Measurements from ENCODE around the gene RNF213.
"Not testable (repeated sequence)": the region's sequence is repeated elsewhere in the genome, so short reads cannot be mapped to it uniquely, and the experiment has no call there.

Gene RNF213

DNA sequence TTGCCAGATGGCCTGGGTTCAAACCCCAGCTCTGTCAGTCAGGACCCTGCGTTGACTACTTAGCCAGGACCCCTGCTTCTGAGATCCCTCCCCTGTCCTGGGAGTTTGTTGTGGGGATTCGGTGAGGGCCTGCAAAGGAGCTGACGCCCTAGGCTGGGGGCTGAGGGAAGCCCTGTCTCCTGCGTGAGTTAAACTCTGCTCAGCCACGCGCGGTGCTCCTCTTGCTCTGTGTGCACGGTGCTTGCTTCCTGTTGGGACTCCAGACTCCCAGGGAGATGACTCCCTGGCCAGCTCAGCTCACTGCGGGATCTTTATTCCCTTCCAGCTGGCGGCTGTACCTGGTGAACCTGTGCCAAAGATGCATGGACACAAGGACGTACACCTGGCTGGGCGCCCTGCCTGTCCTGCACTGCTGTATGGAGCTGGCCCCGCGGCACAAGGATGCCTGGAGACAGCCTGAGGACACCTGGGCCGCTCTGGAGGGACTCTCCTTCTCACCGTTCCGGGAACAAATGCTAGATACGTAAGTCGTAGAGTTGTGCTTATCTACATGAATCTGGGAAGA, 37.4 kb downstream of the RNF213 start:
- no peak for DNase-seq

DNA sequence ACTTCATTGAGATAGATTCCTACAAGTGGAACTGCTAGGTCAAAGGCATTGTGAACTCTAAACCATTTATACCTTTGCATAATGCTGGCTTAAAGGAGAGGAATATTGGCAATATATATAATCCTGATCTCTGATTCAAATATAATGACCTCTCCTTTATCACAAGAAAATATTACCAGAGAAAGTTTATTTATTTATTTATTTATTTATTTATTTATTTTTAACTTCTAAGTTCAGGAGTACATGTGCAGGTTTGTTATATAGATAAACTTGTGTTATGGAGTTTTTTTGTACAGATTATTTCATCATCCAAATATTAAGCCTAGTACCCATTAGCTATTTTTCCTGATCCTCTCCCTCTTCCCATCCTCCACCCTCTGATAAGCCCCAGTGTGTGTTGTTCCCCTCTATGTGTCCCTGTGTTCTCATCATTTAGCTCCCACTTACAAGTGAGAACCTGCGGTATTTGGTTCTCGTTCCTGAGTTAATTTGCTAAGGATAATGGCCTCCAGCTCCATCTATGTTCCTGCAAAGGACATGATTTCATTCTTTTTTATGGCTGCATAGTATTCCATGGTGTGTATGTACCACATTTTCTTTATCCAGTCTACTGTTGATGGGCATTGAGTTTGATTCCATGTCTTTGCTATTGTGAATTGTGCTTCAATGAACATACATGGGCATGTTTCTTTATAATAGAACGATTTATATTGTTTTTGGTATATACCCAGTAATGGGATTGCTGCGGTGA, 38.9 kb downstream of the RNF213 start:
- not testable (repeated sequence) for DNase-seq

DNA sequence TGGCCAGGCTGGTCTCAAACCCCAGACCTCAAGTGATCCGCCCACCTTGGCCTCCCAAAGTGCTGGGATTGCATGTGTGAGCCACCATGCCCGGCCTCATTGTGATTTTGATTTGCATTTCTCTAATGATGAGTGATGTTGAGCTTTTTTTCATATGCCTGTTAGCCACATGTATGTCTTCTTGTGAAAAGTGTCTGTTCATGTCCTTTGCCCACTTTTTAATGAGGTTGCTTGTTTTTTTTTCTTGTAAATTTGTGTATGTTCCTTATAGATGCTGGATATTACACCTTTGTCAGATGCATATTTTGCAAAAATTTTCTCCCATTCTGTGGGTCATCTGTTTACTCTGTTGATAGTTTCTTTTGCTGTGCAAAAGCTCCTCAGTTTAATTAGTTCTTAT, 40.1 kb downstream of the RNF213 start:
- not testable (repeated sequence) for DNase-seq

DNA sequence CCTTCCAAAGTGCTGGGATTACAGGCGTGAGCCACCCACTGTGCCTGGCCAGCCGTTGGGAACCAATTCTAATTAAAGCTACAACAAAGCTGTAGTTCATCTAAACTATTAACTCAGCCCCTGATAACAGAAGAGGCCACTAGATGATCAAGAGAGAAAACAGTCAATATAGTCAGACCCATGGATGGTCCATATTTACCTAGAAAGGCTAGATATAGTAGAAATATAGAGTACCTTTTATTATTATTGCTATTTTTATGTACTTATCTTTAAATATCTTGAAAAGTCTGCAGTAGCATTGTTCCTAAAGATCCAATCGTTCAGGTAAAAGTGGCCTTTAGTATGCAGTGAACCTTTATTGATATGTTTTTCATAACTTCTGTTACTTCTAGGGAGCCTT, 43.2 kb downstream of the RNF213 start:
- no peak for DNase-seq

DNA sequence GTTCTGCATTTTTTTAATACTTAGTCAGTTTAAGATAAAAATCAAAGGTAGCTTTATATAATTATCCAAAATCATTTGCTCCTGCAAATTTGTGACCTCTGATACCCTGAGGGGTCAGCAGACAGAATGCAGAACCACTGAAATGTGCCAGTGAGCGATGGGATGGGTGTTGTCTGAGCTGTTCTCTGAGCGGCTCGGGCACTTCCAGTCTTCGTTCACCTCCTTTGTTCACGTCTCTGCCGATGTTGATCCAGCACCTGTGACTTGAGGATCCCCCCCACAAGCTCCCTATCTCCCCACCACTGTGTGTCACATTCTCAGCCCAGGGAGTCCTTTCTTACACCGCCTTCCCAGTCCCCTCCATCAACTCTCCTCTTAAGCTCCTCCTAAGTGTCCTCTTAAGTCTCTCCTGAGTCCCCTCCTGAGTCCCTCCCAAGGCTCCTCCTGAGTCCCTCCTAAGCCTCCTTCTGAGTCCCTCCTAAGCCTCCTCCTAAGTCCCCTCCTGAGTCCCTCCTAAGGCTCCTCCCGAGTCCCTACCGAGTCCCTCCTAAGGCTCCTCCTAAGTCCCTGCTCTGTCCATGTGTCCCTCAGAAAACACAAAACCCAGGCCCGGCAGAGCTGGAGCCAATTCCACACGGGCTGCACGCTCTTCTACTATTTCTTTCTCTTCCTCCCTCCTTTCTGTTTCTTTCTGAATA, 47.5 kb downstream of the RNF213 start:
- no peak for DNase-seq

DNA sequence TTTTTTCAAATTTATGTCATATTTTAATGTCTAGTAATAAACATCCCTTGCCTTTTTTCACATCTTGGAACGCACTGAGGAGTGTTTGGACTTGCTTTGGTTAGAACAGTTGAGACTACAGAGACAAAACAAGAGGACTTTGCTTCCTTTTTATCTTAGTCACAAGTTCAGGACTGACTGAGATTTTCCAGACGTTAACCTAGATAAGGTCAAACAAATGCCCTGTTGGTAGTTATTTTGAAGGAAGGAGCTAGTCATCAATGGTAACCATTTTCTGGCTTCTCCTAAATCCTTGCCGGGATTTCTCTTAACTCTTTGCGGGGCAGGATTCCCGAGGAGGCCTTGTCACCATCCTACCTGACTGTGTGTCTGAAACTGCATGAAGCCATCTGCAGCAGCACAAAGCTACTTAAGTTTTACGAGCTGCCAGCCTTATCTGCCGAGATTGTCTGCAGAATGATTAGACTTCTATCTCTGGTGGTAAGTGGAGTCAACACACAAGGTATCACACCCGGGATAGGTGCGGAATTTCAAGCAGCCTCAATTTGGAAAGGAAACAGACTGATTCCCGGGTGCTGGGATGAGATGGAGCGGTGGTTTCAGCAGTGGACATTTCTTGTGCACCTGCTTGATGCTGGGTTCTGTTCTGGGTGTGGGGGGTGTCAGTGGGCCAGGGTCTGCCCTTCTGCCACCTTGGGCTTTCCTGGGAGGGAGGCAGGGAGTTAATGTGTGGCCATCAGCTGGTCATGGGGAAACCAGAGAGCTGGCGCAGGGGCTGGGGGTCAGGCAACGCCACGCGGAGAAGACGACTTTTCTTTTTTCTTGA, 48.3 kb downstream of the RNF213 start:
- DNase-seq, result no peak

DNA sequence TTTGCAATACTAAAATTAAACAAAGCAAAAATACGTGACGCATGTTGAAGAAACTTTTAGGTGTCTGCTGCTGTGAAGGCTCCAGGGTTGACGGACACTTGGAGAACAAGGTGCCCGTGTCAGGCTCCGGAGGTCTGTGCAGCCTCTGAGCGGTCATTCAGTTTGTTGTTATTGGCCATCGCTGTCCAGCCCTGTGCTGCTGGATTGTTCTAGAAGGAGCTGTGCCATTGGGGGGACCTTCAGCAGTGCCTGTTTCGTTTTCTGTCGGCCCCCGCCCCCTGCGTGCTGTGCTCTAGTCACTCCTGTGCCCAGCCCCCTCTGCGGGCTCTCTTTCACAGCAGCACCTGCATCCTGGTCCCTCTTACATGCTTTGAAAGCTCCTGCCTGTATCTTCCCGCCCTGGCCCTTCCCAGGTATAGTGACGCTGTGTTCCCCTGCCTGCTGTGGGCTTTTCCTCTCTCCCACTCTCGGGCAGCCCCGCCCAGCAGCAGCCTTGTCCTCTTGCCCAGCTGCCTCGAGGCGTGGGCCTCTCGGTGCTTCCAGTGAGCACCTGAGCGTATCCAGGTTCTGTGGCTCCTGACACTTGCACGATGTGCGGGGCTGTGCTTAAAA, 50.7 kb downstream of the RNF213 start:
- no peak for DNase-seq

DNA sequence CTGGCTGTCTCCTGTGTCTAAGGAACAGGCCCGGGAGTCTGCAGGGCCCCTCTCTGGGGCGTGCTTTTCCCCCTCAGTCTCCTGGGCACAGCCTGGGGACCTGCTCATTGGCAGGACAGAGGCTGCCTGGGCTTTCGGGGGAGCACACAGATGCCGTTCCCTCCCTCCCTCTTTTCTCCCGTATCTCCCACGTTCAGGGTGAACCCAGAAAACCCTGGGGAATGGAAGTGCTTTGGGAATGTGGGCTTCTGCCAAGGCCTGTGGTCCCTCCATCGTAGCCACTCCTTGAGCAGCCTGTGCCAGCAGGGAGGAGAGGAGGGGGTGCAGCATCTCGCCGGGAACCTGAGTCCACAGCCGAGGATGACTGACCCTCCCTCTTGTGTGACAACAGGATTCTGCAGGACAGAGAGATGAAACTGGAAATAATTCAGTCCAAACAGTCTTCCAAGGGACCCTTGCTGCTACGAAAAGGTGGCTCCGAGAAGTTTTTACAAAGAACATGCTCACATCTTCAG, 52.0 kb downstream of the RNF213 start:
- no peak for DNase-seq

DNA sequence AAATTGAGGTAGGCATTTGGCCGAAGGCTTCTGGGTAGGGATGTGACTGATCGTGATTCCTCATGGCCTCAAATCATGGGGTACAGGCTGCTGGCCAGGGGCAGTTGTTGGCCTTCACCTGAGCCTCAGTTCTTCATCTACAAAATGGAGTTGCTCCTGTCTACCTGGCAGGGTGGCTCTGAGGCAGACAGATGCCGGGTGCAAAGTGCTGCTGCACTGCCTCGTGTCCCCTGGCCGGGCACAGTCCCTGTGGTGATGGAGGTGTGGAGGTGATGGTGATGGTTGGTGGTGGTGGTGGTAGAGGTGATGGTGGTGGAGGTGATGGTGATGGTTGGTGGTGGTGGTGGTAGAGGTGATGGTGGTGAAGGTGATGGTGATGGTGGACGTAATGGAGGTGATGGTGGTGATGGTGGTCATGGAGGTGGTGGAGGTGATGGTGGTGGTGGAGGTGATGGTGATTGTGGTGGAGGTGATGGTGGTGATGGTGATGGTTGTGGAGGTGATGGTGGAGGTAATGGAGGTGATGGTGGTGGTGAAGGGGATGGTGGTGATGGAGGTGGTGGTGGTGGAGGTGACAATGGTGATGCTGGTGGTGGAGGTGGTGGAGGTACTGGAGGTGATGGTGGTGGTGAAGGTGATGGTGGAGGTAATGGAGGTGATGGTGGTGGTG, 52.6 kb downstream of the RNF213 start:
- no peak for DNase-seq

DNA sequence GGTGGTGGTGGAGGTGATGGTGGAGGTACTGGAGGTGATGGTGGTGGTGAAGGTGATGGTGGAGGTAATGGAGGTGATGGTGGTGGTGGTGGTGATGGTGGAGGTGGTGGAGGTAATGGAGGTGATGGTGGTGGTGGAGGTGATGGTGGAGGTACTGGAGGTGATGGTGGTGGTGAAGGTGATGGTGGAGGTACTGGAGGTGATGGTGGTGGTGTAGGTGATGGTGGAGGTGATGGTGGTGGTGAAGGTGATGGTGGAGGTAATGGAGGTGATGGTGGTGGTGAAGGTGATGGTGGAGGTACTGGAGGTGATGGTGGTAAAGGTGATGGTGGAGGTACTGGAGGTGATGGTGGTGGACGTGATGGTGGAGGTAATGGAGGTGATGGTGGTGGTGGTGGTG, 53.3 kb downstream of the RNF213 start:
- DNase-seq, result not testable (repeated sequence)

DNA sequence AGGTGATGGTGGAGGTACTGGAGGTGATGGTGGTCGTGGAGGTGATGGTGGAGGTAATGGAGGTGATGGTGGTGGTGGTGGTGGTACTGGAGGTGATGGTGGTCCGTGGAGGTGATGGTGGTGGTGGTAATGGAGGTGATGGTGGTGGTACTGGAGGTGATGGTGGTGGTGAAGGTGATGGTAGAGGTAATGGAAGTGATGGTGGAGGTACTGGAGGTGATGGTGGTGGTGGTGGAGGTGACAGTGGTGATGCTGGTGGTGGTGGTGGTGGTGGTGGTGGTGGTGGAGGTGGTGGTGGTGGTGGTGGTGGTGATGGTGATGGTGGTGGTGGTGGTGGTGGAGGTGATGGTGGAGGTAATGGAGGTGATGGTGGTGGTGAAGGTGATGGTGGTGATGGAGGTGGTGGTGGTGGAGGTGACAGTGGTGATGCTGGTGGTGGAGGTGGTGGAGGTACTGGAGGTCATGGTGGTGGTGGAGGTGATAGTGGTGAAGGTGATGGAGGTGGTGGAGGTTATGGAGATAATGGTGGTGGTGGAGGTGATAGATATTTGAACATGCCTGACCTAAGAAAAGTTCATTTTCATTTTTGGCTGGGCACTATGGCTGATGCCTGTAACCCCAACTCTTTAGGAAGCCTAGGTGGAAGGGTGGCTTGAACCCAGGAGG, 55.0 kb downstream of the RNF213 start:
- DNase-seq, result no peak

DNA sequence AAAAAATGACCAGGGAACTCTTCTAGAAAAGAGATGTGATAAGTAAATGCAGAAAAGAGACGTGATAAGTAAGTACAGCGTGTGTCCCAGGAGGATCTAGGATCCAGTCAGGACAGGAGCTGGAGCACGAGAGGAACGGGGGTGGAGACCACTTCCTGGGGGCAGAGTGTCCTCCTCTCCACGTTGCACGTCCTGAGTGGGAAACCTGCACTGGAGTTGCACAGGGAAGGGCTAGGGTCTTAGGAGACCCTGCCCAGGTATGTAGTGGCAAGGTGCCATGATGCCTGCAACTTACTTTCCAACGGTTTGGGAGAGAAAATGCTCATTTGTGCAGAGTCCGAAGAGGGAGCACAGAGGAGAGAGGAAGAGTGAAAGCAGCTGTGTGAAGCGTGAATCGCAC, 55.8 kb downstream of the RNF213 start:
- no peak for DNase-seq

DNA sequence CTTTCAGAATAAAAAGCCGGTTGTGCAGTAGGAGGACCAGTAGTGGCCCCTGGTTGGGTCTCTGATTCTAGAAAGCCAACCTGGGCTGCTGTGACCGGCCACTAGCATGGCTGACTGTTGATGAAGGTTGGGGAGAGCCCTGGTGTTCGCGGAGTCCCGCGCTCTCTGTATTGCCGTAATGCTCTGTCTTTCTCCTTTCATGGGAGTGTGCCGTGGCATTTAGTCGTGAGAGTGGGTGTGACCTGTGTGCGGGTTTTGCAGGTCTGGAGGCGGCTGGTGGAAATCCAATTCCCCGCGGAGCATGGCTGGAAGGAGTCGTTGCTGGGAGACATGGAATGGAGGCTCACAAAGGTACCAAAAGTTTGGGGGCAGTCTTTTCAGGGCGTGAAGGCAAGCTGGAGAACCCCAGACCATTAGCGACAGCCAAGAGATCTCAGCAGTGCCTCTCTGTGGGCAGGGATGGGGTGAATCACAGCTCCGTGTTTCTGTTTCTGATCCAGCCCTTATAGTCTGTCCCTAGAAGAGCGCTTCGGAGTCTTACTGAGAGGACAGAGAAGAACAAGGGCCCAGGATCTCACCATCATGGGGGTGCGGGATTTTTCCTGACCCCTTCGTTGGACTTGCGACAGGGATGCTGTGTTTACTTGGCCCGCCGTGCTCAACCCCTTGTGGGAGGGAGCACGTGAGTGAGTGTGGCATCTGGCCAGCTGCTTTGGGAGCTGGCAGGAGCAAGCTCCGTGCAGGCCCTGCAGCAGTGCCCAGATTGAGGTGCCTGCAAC, 56.5 kb downstream of the RNF213 start:
- no peak for DNase-seq

DNA sequence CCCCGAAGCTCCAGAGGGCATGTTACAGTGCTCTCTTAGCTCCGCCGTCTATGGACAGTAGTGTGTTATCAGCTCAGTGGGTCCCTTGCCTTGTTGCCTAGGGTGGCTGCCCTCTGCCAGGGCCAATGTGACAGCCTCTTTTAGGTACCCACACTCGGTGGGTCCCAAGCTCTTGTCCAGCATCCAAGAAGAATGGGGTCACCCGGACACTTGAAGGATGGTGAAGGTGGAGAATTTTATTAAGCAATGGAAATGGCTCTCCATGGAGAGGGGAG, 57.0 kb downstream of the RNF213 start:
- DNase-seq, result no peak

DNA sequence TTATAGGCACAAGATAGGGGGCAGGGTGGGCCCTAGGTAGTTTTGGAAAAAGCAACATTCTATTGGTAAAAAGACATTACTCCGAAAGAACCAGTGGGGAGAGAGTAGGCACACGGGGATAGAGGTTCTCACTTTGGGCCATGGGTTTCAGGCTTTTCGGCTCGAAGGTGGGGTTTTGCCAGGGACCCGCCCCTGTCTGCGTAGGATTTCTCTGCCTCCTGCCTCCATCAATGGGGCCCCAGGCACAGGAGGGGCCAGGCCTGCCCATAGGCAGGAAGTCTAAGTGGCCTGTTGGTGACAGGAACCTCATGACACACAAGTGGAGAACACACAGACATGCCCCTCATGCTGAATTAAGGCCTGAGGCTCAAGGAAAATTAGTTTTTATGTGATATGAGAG, 57.5 kb downstream of the RNF213 start:
- no peak for DNase-seq

DNA sequence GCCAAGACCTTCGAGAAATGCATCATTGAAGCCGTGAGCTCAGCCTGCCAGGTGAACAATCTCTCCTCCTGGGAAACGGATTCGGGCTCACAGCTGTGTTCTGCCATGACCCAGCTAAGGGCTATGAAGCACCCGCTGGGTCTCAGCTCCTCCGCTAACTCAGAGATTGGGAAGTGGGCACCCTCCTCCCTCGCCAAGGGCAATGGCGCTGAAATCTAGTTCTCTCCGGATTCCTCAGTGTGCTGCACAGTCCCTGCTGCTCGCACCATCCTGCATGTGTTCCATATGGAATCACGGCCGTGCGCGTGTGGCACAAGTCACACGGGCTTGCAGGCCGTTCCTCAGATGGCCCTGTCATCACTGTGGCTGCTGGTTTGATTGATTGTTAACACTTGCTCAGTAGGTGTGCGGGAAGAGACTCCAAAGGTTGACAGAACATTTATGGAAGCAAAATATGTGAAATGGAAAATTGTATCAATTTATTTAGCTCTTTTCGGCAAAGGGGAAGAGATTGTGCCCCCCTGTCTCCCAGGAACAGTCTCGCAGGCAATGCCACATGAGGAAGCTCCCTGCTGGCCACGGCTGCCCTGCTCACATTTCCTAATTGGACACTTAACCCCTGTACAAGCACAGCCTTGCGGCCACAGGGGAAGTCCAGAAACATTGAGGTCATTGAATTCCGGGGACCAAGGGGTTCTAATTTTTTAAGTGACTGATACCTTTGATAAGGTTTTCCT, 58.8 kb downstream of the RNF213 start:
- DNase-seq, result no peak

DNA sequence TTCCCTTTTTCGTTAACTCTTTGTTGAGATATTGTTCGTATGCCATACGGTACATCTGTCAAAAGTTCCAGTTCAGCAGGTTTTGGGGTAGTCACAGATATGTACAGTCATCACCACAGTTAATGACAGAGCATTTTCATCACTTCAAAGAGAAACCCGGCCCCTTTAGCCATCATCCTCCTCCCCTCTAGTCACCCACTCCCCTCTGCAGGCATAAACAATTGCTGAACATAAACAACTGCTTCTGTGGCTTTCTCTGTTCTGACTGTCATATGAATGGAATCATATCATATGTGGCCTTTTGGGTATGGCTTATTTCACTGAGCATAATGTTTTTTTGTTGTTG, 59.3 kb downstream of the RNF213 start:
- DNase-seq, result no peak

DNA sequence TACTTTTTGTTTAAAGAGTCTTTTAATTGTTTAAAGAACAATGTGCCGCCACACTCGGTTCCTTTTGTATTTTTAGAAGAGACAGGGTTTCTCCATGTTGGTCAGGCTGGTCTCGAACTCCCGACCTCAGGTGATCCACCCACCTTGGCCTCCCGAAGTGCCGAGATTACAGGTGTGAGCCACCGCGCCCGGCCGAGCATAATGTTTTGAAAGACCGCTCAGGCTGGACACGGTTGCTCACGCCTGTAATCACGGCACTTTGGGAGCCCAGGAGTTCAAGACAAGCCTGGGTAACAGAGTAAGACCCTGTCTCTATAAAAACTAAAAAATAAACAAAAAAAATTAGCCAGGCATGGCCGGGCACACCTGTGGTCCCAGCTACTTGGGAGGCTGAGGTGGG, 59.8 kb downstream of the RNF213 start:
- DNase-seq, result no peak

DNA sequence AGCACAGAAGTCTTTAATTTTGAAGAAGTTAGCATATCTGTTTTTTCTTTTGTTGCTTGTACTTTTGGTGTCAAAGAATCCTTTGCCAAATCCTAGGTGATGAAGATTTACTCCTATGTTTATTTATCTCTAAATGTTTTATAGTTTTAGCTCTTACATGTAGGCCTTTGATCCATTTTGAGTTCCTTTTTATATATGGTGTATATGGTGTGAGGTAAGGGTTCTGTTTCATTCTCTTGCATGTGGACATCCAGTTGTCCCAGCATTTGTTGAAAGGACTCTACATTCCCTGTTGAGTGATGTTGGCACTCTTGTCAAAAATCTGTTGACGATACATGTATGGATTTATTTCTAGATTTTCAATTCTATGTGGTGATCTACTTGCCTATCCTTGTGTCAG, 62.2 kb downstream of the RNF213 start:
- no peak for DNase-seq

DNA sequence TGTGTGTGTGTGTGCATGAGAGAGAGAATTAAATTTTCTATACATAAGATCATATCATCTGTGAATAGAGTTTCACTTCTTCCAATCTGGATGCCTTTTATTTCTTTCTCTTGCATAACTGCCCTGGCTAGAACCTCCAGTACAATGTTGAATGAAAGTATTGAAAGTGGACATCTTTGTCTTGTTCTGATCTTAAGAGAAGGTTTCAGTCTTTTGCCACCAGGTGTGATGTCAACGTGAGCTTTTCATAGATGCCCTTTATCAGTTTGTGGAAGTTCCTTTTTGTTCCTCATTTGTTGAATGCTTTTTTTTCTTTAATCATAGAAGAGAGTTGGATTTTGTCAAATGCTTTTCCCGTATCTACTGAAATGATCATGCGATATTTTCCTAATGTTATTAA, 63.3 kb downstream of the RNF213 start:
- no peak for DNase-seq

DNA sequence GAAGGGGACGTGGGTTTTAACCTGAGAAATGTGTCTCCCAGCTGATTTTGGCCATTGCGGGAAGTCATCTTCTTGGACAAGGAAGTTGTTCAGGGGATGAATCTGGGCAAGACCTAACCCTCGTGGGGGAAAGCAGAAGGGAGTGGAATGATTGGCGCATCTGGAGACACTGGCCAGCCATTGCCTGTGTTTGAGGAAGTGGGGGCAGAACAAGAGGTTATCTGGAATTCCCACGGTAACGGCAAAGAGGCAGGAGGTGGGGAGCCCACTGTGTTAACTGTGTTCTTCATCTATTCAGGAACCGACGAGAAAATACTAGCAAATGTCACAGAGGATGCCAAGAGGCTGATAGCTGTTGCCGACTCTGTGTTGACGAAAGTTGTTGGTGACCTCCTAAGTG, 66.9 kb downstream of the RNF213 start:
- no peak for DNase-seq

Data from NCI-H748 treated with DMSO at 0.1 percent for 48 hours (cell line).